Esophagus (tissue), 2 donors: ENCODE results near the gene HIBCH. TPM values are rescaled to one million over a fixed set of nuclear protein-coding genes. Genes with fewer than 3 reads are reported as not detected.

Experiments used
- H3K27ac ChIP-seq, 2 donors: one replicate each; pipeline ENCODE4 v1.5.1; 2013; ENCODE audit warnings: low read depth in 2 of 2, mild to moderate bottlenecking in 2 of 2, inconsistent platforms in 1 of 2, low read length in 1 of 2, moderate library complexity in 1 of 2
- H3K27me3 ChIP-seq, 2 donors: one replicate each; pipeline ENCODE4 v1.6.1; 2013; ENCODE audit warnings: low read length in 2 of 2, control low read depth in 1 of 2, mild to moderate bottlenecking in 1 of 2; ENCODE audit not compliant: insufficient read depth in 2 of 2, control insufficient read depth in 1 of 2
- H3K36me3 ChIP-seq, 2 donors: one replicate each; pipeline ENCODE4 v1.6.1; 2013; ENCODE audit warnings: low read length in 1 of 2; ENCODE audit not compliant: control insufficient read depth in 2 of 2, insufficient read depth in 2 of 2
- H3K4me1 ChIP-seq, 2 donors: one replicate each; pipeline ENCODE4 v1.6.1; 2013; ENCODE audit warnings: low read length in 1 of 2; ENCODE audit not compliant: control insufficient read depth in 2 of 2, insufficient read depth in 2 of 2
- H3K4me3 ChIP-seq, 2 donors: one replicate each; pipeline ENCODE4 v1.5.1; 2013; ENCODE audit warnings: low read length in 2 of 2, mild to moderate bottlenecking in 2 of 2, low read depth in 1 of 2, moderate library complexity in 1 of 2
- H3K9me3 ChIP-seq, 2 donors: one replicate each; pipeline ENCODE4 v1.6.1; 2013; ENCODE audit warnings: mild to moderate bottlenecking in 2 of 2, low read depth in 1 of 2, low read length in 1 of 2, moderate library complexity in 1 of 2; ENCODE audit not compliant: control insufficient read depth in 2 of 2, insufficient read depth in 1 of 2
- WGBS, 2 donors: extraction: QIAGEN DNeasy Blood & Tissue Kit; methylation state at CpG; one replicate each; pipeline ENCODE4 v1.1.7; 2013; 5-methylcytosine and 5-hydroxymethylcytosine counted together
- polyA plus RNA-seq, 2 donors: library from polyadenylated mRNA; stranded (reverse); fragments of 200-250 nt; gene quantifications; one replicate each; pipeline ENCODE4 v1.2.3, GENCODE V29; 2013
- donor health status: healthy with polysubstance abuse.
- donor health status: Bipolar disorder and iron deficiency.

HIBCH gene
- polyA plus RNA-seq, 2 donors, result 17.5 to 32.4 TPM

GRCh38 chr2:190219186-190219585, 100.4 kb downstream of the HIBCH start:
- Histone ChIP-seq H3K27me3 (no peaks in the 10 kb centered on the region), H3K9me3 (peaks cover 4 to 6% of the 10 kb centered on the region in 2 donors), H3K4me1 (no peaks in the 10 kb centered on the region), H3K4me3 (no peak overlapping the region), H3K36me3 (peaks cover 3 to 5% of the 10 kb centered on the region in 2 donors), H3K27ac (no peak overlapping the region)
- 85 to 89% methylated on average over 5 of the region's 5 CpGs for WGBS, 2 donors

GRCh38 chr2:190217616-190218015, 102.0 kb downstream of the HIBCH start:
- Histone ChIP-seq H3K4me3 (no peak overlapping the region), H3K9me3 (no peaks in the 10 kb centered on the region), H3K27ac (no peak overlapping the region), H3K36me3 (peaks cover 4 to 5% of the 10 kb centered on the region in 2 donors), H3K27me3 (no peaks in the 10 kb centered on the region), H3K4me1 (no peaks in the 10 kb centered on the region)
- 88 to 89% methylated on average over 7 of the region's 7 CpGs for WGBS, 2 donors

- H3K27ac ChIP-seq, result no peak overlapping the region
- no peaks in the 10 kb centered on the region for H3K27me3 ChIP-seq
- H3K4me3 ChIP-seq, result no peak overlapping the region
- no peaks in the 10 kb centered on the region for H3K9me3 ChIP-seq
- 49 to 65% methylated on average over 3 of the region's 3 CpGs for WGBS, 2 donors
- peaks cover 4% of the 10 kb centered on the region in 2 donors for H3K36me3 ChIP-seq
- no peaks in the 10 kb centered on the region for H3K4me1 ChIP-seq
These were observed 102.8 kb downstream of the HIBCH start for GRCh38 chr2:190216829-190217228.

- WGBS, 2 donors, result 54 to 55% methylated on average over 3 of the region's 3 CpGs
- H3K4me1 ChIP-seq, result no peaks in the 10 kb centered on the region
- H3K4me3 ChIP-seq, result no peak overlapping the region
- H3K27me3 ChIP-seq, result no peaks in the 10 kb centered on the region
- no peaks in the 10 kb centered on the region for H3K9me3 ChIP-seq
- H3K27ac ChIP-seq, result no peak overlapping the region
- H3K36me3 ChIP-seq, result peaks cover 2 to 4% of the 10 kb centered on the region in 2 donors
These were observed 104.0 kb downstream of the HIBCH start for GRCh38 chr2:190215620-190216019.

- H3K27ac ChIP-seq, result no peak overlapping the region
- H3K36me3 ChIP-seq, result peaks cover 2 to 5% of the 10 kb centered on the region in 2 donors
These were observed 105.0 kb downstream of the HIBCH start for GRCh38 chr2:190214426-190215194.

GRCh38 chr2:190213441-190214335, 105.9 kb downstream of the HIBCH start:
- Histone ChIP-seq H3K27ac (no peak overlapping the region), H3K9me3 (no peaks in the 10 kb centered on the region), H3K36me3 (peaks cover 4 to 5% of the 10 kb centered on the region in 2 donors), H3K4me3 (no peak overlapping the region), H3K27me3 (no peaks in the 10 kb centered on the region), H3K4me1 (no peaks in the 10 kb centered on the region)
- 92 to 95% methylated on average over 19 of the region's 19 CpGs for WGBS, 2 donors

More at GRCh38 chr2:190214426-190215194, 105.0 kb downstream of the HIBCH start:
- Histone ChIP-seq H3K4me3 (no peak overlapping the region), H3K9me3 (no peaks in the 10 kb centered on the region), H3K27me3 (no peaks in the 10 kb centered on the region), H3K4me1 (no peaks in the 10 kb centered on the region)
- WGBS, 2 donors, result 67 to 72% methylated on average over 7 of the region's 7 CpGs

- Histone ChIP-seq H3K27me3 (no peaks in the 10 kb centered on the region), H3K27ac (no peak overlapping the region), H3K36me3 (peaks cover 4 to 5% of the 10 kb centered on the region in 2 donors), H3K4me3 (no peak overlapping the region), H3K4me1 (no peaks in the 10 kb centered on the region), H3K9me3 (no peaks in the 10 kb centered on the region)
- 50 to 76% methylated on average over 2 of the region's 2 CpGs for WGBS, 2 donors
These were observed 109.2 kb downstream of the HIBCH start for GRCh38 chr2:190210471-190210870.

GRCh38 chr2:190209559-190209958, 110.1 kb downstream of the HIBCH start:
- Histone ChIP-seq H3K4me1 (no peaks in the 10 kb centered on the region), H3K36me3 (peaks cover 4 to 5% of the 10 kb centered on the region in 2 donors), H3K4me3 (no peak overlapping the region), H3K27me3 (no peaks in the 10 kb centered on the region), H3K27ac (no peak overlapping the region), H3K9me3 (no peaks in the 10 kb centered on the region)
- WGBS, 2 donors, result 91 to 95% methylated on average over 5 of the region's 5 CpGs

- no peaks in the 10 kb centered on the region for H3K4me1 ChIP-seq
- H3K9me3 ChIP-seq, result no peaks in the 10 kb centered on the region
- H3K4me3 ChIP-seq, result no peak overlapping the region
- 74 to 78% methylated on average over 2 of the region's 2 CpGs for WGBS, 2 donors
- peaks cover 2 to 4% of the 10 kb centered on the region in 2 donors for H3K36me3 ChIP-seq
- no peaks in the 10 kb centered on the region for H3K27me3 ChIP-seq
- no peak overlapping the region for H3K27ac ChIP-seq
These were observed 111.7 kb downstream of the HIBCH start for GRCh38 chr2:190207930-190208329.
